Fibroblast of lung (primary cell): Measurements from ENCODE around the gene MAPK13. TPM values are rescaled to one million over a fixed set of nuclear protein-coding genes. Genes with fewer than 3 reads are reported as not detected.

Source experiments
- DNase-seq, 2 donors: peaks; one replicate each; pipeline versions ENCODE4 v3.0.0 to v3.0.0-alpha.2; 2010; ENCODE audit warnings: low read depth in 2 of 2
- H2AFZ ChIP-seq: 2 replicates; pipeline ENCODE4 v1.5.1; 2012; ENCODE audit warnings: low read length, control low read depth, inconsistent platforms
- H3K27ac ChIP-seq: 2 replicates; pipeline ENCODE4 v1.5.1; 2011; ENCODE audit warnings: low read length, control low read depth; ENCODE audit not compliant: insufficient read depth
- H3K27me3 ChIP-seq: 2 replicates; pipeline ENCODE4 v1.5.1; 2011; ENCODE audit warnings: mild to moderate bottlenecking, low read length; ENCODE audit not compliant: control insufficient read depth, insufficient read depth
- H3K36me3 ChIP-seq: 2 replicates; pipeline ENCODE4 v1.5.1; 2011; ENCODE audit warnings: low read length; ENCODE audit not compliant: control insufficient read depth, insufficient read depth
- H3K4me1 ChIP-seq: 2 replicates; pipeline ENCODE4 v1.5.1; 2011; ENCODE audit warnings: low read length; ENCODE audit not compliant: control insufficient read depth, insufficient read depth; ENCODE audit errors: extremely low read depth
- H3K4me2 ChIP-seq: 2 replicates; pipeline ENCODE4 v1.5.1; 2011; ENCODE audit warnings: low read length, control low read depth; ENCODE audit not compliant: insufficient read depth; ENCODE audit errors: extremely low read depth
- H3K4me3 ChIP-seq, 4 experiments: fragments of 200-600 bp in 1 of 4; sonication (generic) in 1 of 4; replicated peaks in 1 of 4; 2 replicates each; pipeline ENCODE4 v1.5.1; 2011 to 2016; ENCODE audit warnings: low read length in 4 of 4, low read depth in 3 of 4, mild to moderate bottlenecking in 3 of 4, control low read depth in 2 of 4, inconsistent platforms in 1 of 4, mixed read lengths in 1 of 4; ENCODE audit not compliant: insufficient read depth in 1 of 4; ENCODE audit errors: control extremely low read depth in 1 of 4
- H3K79me2 ChIP-seq: 2 replicates; pipeline ENCODE4 v1.5.1; 2012; ENCODE audit warnings: mild to moderate bottlenecking, low read length, inconsistent platforms; ENCODE audit not compliant: control insufficient read depth, insufficient read depth
- H3K9ac ChIP-seq: 2 replicates; pipeline ENCODE4 v1.5.1; 2011; ENCODE audit warnings: mild to moderate bottlenecking, low read length, control low read depth; ENCODE audit not compliant: insufficient read depth
- H3K9me3 ChIP-seq: 2 replicates; pipeline ENCODE4 v1.5.1; 2012; ENCODE audit warnings: low read depth, low read length; ENCODE audit not compliant: control insufficient read depth, insufficient read depth
- H4K20me1 ChIP-seq: 2 replicates; pipeline ENCODE4 v1.5.1; 2011; ENCODE audit warnings: low read length; ENCODE audit not compliant: control insufficient read depth, insufficient read depth; ENCODE audit errors: extremely low read depth
- EZH2 ChIP-seq: IDR thresholded peaks from 2 replicates; pipeline ENCODE4 v1.5.1; 2012; ENCODE audit warnings: low read length, control low read depth, mild to moderate bottlenecking; ENCODE audit errors: missing control alignments
- polyA plus RNA-seq, 2 donors: library from polyadenylated mRNA; depleted of rRNA in 1 of 2; stranded (reverse) in 1 of 2; unstranded in 1 of 2; fragments of >200 nt; gene quantifications; 2 replicates each; pipeline ENCODE4 v1.2.1, GENCODE V29; 2011 to 2012; ENCODE audit warnings: missing spikeins in 1 of 2
- total RNA-seq: library from RNA; depleted of rRNA; stranded (reverse); fragments of >200 nt; gene quantifications from 2 replicates; pipeline ENCODE4 v1.2.1, GENCODE V29; 2014
- TF ChIP-seq, protein P1 (sequence below), 2 donors: IDR thresholded peaks in 1 of 2; conservative IDR thresholded peaks in 1 of 2; 1 replicate in 1 of 2; 2 replicates in 1 of 2; pipeline ENCODE4 v1.5.1; 2011 to 2012; ENCODE audit warnings: low read length in 2 of 2, control low read depth in 1 of 2, inconsistent platforms in 1 of 2, low read depth in 1 of 2, mild to moderate bottlenecking in 1 of 2

MAPK13 gene
- total and polyA plus RNA-seq, 2 donors (not counting 1 experiment from before 2014, with no cell fraction given): 3.0 to 7.6 TPM

DNA sequence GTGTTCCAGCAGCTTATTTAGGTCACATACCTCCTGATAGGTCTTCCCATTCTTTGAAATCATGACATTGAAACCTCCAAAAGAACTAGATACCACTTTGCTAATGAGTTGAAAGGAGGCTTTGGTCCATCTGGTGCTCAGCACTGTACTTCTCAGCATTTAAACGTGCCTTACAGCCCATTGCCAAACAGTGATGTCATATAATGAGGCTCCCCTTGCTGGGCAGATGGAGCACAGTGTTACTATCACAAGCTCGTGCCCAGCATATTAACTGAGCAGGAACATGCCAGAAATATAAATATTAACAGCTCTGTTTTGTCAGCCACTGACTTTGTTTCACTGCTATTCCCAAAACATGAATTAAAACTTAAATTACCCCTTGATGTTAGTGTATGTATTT is 25.5 kb upstream of the MAPK13 start:
- Histone ChIP-seq H3K4me2 (no peak overlapping the region), H3K9ac (no peak overlapping the region), H2AFZ (no peak overlapping the region), H3K36me3 (peaks cover 12% of the 10 kb centered on the region), H4K20me1 (no peaks in the 10 kb centered on the region), H3K4me3 (no peak overlapping the region), H3K27ac (no peak overlapping the region), H3K9me3 (no peaks in the 10 kb centered on the region), H3K27me3 (no peaks in the 10 kb centered on the region), H3K79me2 (no peaks in the 10 kb centered on the region), H3K4me1 (no peaks in the 10 kb centered on the region)
- peak in 1 of 2 donors; percentile 52 for DNase-seq
- TF ChIP-seq, protein P1, sequence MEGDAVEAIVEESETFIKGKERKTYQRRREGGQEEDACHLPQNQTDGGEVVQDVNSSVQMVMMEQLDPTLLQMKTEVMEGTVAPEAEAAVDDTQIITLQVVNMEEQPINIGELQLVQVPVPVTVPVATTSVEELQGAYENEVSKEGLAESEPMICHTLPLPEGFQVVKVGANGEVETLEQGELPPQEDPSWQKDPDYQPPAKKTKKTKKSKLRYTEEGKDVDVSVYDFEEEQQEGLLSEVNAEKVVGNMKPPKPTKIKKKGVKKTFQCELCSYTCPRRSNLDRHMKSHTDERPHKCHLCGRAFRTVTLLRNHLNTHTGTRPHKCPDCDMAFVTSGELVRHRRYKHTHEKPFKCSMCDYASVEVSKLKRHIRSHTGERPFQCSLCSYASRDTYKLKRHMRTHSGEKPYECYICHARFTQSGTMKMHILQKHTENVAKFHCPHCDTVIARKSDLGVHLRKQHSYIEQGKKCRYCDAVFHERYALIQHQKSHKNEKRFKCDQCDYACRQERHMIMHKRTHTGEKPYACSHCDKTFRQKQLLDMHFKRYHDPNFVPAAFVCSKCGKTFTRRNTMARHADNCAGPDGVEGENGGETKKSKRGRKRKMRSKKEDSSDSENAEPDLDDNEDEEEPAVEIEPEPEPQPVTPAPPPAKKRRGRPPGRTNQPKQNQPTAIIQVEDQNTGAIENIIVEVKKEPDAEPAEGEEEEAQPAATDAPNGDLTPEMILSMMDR (conservative IDR thresholded peaks at IDR 0.05 in 1 of 2, IDR thresholded peaks at IDR 0.05 in 1 of 2; ENCODE audit: low read depth in 1 of 2, low read length in 2 of 2): no peak
- no peak for TF ChIP-seq EZH2

DNA sequence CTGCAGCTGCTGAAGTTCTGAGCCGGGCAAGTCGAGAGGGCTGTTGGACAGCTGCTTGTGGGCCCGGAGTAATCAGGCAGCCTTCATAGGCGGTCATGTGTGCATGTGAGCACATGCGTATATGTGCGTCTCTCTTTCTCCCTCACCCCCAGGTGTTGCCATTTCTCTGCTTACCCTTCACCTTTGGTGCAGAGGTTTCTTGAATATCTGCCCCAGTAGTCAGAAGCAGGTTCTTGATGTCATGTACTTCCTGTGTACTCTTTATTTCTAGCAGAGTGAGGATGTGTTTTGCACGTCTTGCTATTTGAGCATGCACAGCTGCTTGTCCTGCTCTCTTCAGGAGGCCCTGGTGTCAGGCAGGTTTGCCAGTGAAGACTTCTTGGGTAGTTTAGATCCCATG is 21.2 kb upstream of the MAPK13 start:
- Histone ChIP-seq H3K9ac (no peak overlapping the region), H3K4me3 (no peak overlapping the region), H3K79me2 (no peaks in the 10 kb centered on the region), H3K27me3 (no peaks in the 10 kb centered on the region), H4K20me1 (no peaks in the 10 kb centered on the region), H3K9me3 (no peaks in the 10 kb centered on the region), H3K4me2 (no peak overlapping the region), H2AFZ (no peak overlapping the region), H3K27ac (no peak overlapping the region), H3K4me1 (no peaks in the 10 kb centered on the region), H3K36me3 (peaks cover 14% of the 10 kb centered on the region)
- TF ChIP-seq EZH2: no peak
- TF ChIP-seq, protein P1 (conservative IDR thresholded peaks at IDR 0.05 in 1 of 2, IDR thresholded peaks at IDR 0.05 in 1 of 2; ENCODE audit: low read depth in 1 of 2, low read length in 2 of 2): no peak
- DNase-seq: no peak

DNA sequence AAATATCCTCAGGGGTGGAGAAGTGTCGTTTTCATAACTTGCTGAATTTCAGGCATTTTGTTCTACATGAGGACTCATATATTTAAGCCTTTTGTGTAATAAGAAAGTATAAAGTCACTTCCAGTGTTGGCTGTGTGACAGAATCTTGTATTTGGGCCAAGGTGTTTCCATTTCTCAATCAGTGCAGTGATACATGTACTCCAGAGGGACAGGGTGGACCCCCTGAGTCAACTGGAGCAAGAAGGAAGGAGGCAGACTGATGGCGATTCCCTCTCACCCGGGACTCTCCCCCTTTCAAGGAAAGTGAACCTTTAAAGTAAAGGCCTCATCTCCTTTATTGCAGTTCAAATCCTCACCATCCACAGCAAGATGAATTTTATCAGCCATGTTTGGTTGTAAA is 20.3 kb upstream of the MAPK13 start:
- DNase-seq: no peak
- H3K27me3 ChIP-seq: no peaks in the 10 kb centered on the region
- H3K36me3 ChIP-seq: peaks cover 14% of the 10 kb centered on the region
- no peak overlapping the region for H2AFZ ChIP-seq
- H3K9ac ChIP-seq: no peak overlapping the region
- no peaks in the 10 kb centered on the region for H3K9me3 ChIP-seq
- TF ChIP-seq, protein P1 (conservative IDR thresholded peaks at IDR 0.05 in 1 of 2, IDR thresholded peaks at IDR 0.05 in 1 of 2; ENCODE audit: low read depth in 1 of 2, low read length in 2 of 2): no peak
- TF ChIP-seq EZH2: no peak
- no peaks in the 10 kb centered on the region for H3K79me2 ChIP-seq
- no peaks in the 10 kb centered on the region for H3K4me1 ChIP-seq
- no peak overlapping the region for H3K27ac ChIP-seq
- H3K4me2 ChIP-seq: no peak overlapping the region
- no peaks in the 10 kb centered on the region for H4K20me1 ChIP-seq
- H3K4me3 ChIP-seq: no peak overlapping the region
